ENCODE measurements around the gene CNTN1. TPM values are rescaled to one million over a fixed set of nuclear protein-coding genes. Genes with fewer than 3 reads are reported as not detected.

Gene CNTN1
- total and polyA plus RNA-seq, 9 donors = 21.8 to 123 (median 44.1) TPM

DNA sequence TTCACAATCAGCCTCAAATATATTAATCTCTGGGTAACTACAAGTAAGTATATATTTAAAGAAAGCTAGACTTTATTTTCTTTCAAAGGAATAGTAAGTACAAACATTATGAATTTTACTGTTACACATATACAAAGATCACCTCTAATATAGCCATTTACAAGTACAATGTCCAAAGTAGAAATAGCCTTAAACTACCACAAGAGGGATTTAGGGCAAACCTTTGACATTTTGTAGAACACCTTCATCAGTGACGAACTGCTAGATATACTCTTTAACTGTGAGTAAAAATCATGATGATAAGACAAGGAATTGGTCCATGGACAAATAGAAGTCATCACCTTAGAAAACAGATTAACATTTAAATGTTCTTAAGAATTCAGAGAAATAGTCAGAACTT lies 69.8 kb downstream of the CNTN1 start:
- WGBS, 3 donors = 89 to 93% (median 93%) methylated on average over 1 of the region's 1 CpG
- no peaks in the 10 kb centered on the region for H3K36me3 ChIP-seq
- no peak overlapping the region for H3K27ac ChIP-seq
- H3K9me3 ChIP-seq = no peaks in the 10 kb centered on the region
- DNase-seq = no peak
- TF ChIP-seq EP300 (IDR thresholded peaks at IDR 0.05) = no peak
- TF ChIP-seq POLR2A (IDR thresholded peaks at IDR 0.05) = no peak
- TF ChIP-seq, protein P1, sequence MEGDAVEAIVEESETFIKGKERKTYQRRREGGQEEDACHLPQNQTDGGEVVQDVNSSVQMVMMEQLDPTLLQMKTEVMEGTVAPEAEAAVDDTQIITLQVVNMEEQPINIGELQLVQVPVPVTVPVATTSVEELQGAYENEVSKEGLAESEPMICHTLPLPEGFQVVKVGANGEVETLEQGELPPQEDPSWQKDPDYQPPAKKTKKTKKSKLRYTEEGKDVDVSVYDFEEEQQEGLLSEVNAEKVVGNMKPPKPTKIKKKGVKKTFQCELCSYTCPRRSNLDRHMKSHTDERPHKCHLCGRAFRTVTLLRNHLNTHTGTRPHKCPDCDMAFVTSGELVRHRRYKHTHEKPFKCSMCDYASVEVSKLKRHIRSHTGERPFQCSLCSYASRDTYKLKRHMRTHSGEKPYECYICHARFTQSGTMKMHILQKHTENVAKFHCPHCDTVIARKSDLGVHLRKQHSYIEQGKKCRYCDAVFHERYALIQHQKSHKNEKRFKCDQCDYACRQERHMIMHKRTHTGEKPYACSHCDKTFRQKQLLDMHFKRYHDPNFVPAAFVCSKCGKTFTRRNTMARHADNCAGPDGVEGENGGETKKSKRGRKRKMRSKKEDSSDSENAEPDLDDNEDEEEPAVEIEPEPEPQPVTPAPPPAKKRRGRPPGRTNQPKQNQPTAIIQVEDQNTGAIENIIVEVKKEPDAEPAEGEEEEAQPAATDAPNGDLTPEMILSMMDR (IDR thresholded peaks at IDR 0.05) = no peak
- no peak overlapping the region for H3K4me3 ChIP-seq
- no peaks in the 10 kb centered on the region for H3K27me3 ChIP-seq
- H3K4me1 ChIP-seq (ENCODE audit: insufficient read depth) = no peaks in the 10 kb centered on the region
- intact Hi-C loops (cut with DNase I) = no loop called here

DNA sequence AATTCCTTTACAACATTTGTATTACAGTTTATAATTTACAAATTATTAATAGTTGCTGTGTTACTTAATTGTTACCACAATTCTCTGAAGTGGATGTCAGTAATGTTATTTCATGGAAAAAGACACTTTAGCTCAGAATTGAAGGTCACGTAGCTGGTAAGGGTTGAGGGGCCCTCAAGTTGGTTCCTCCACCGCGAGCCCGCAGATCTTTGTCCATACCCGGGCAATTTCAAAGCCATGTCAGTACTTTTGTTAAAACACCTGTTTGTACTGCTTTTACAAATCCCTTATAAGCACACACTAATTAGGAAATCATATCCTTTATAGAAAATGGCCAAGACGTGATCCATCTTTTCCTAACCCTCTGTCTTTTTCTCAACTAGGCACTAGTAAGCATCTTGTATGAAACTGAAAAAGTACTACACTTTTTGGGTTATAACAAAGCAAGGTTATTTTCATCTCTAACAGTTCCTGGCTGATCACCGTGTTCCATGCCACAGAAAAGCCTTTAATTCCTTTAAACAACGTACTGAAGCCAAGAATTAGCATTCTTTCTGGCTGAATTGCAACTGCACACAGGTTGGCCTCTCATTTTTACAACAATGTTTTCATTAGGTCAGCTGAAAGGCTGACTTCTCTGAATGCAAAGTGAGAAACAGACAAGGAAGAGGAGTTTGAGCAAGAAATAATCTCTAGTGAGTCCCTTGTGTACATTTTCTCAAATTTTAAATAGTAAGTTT lies 76.1 kb downstream of the CNTN1 start:
- Histone ChIP-seq H3K4me1 (ENCODE audit: insufficient read depth) (peaks cover 3% of the 10 kb centered on the region), H3K27me3 (no peaks in the 10 kb centered on the region), H3K9me3 (no peaks in the 10 kb centered on the region), H3K4me3 (no peak overlapping the region), H3K27ac (no peak overlapping the region), H3K36me3 (no peaks in the 10 kb centered on the region)
- TF ChIP-seq EP300 (IDR thresholded peaks at IDR 0.05) (no peak), POLR2A (IDR thresholded peaks at IDR 0.05) (no peak)
- TF ChIP-seq, protein P1 (IDR thresholded peaks at IDR 0.05) = no peak
- 59 to 63% (median 60%) methylated on average over 8 of the region's 8 CpGs for WGBS, 3 donors
- DNase-seq = peak in 1 of 5 donors; percentile 15
- intact Hi-C loops (cut with DNase I) = loop anchor here in 1 of 4 donors (5.0 kb wide), 1 partner anchor 689 kb away; no protein-coding TSS in a partner anchor

DNA sequence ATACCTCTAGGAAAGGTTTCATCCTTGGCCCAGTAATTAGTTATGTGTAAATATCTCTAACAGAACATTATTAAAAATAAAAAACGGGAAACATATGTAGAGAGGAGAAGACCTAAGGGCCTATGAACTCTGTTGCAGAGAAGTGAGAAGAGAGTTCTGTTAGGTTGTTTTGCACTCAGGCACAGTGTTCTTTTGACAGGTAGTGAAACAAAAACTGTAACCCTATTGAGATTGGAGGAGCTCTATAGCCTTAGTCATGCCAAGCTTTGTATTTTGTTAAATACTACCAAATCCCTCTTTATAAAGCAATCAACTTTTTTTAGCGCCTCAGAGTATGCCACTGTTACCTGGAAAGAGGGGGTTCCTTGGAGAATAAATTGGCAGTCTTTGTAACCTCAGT lies 77.6 kb downstream of the CNTN1 start:
- TF ChIP-seq, protein P1 (IDR thresholded peaks at IDR 0.05) = no peak
- TF ChIP-seq EP300 (IDR thresholded peaks at IDR 0.05) = no peak
- no peak for TF ChIP-seq POLR2A (IDR thresholded peaks at IDR 0.05)
- Histone ChIP-seq H3K36me3 (no peaks in the 10 kb centered on the region), H3K27me3 (no peaks in the 10 kb centered on the region), H3K9me3 (no peaks in the 10 kb centered on the region), H3K4me3 (no peak overlapping the region), H3K27ac (no peak overlapping the region), H3K4me1 (ENCODE audit: insufficient read depth) (peaks cover 3% of the 10 kb centered on the region)
- 43 to 45% (median 43%) methylated on average over 2 of the region's 2 CpGs for WGBS, 3 donors
- intact Hi-C loops (cut with DNase I) = loop anchor here in 1 of 4 donors (5.0 kb wide), 1 partner anchor 687 kb away; no protein-coding TSS in a partner anchor
- DNase-seq = no peak

DNA sequence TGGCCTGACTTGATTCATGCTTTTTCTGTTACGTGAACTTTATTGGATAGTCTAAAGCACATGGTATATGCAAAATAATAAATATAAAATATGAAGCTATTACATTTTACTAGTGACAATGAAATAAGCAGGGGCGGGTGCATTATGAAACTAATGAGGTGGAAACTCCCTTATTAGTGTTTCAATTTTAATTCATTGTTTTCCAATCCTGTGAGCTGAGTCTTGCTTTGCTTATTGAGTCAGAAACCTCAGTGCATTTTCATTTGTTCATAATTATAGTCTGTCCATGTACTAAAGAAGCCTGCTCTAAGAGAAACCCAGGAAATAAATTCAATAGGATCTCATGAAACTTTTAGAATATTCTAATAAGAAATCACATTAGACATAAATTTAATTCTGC lies 78.5 kb downstream of the CNTN1 start:
- Histone ChIP-seq H3K9me3 (no peaks in the 10 kb centered on the region), H3K27me3 (no peaks in the 10 kb centered on the region), H3K36me3 (no peaks in the 10 kb centered on the region), H3K4me3 (no peak overlapping the region), H3K27ac (no peak overlapping the region), H3K4me1 (ENCODE audit: insufficient read depth) (peaks cover 3% of the 10 kb centered on the region)
- DNase-seq = no peak
- intact Hi-C loops (cut with DNase I) = no loop called here
- 89 to 96% (median 90%) methylated on average over 2 of the region's 2 CpGs for WGBS, 3 donors
- TF ChIP-seq POLR2A (IDR thresholded peaks at IDR 0.05) = no peak
- TF ChIP-seq, protein P1 (IDR thresholded peaks at IDR 0.05) = no peak
- TF ChIP-seq EP300 (IDR thresholded peaks at IDR 0.05) = no peak

All from ovary (tissue), 9 donors.